ENCODE results near the gene RPS8.

GRCh38 chr1:44776730-44777068, 1.4 kb downstream of the RPS8 start:
- no peak for TF ChIP-seq POLR2A (IDR thresholded peaks at IDR 0.05; ENCODE audit: borderline replicate concordance, extremely low read depth, insufficient read depth, insufficient read length)
- no peak for TF ChIP-seq CTCF (IDR thresholded peaks at IDR 0.05 in 2 of 3, conservative IDR thresholded peaks at IDR 0.05 in 1 of 3; ENCODE audit: borderline replicate concordance in 1 of 3, insufficient read depth in 1 of 3, low read depth in 2 of 3, low read length in 2 of 3)
- no peak for TF ChIP-seq EZH2phosphoT487 (IDR thresholded peaks at IDR 0.05; ENCODE audit: borderline replicate concordance)

Data from HCT116 (cell line).